Kidney (tissue), 14 donors: Measurements from ENCODE around the gene SF3A2. TPM values are rescaled to one million over a fixed set of nuclear protein-coding genes. Genes with fewer than 3 reads are reported as not detected.
A peak's percentile ranks its signal among the peaks of the same experiment; 100 is the strongest.

Experiments
- DNase-seq, 5 donors: peaks; one replicate each; pipeline ENCODE4 v3.0.0-alpha.2; 2013 to 2020
- FAIRE-seq: peaks from 2 replicates; lab custom pipeline; 2012; peaks lifted over from hg19 to GRCh38; lab: Jason Lieb, UNC
- H3K27ac ChIP-seq, 2 donors: one replicate each; pipeline ENCODE4 v1.7.0; 2013; ENCODE audit warnings: low read depth in 2 of 2, low read length in 2 of 2, inconsistent platforms in 1 of 2
- H3K27me3 ChIP-seq: one replicate; pipeline ENCODE4 v1.7.1; 2013; ENCODE audit warnings: low read length, inconsistent platforms; ENCODE audit not compliant: control insufficient read depth, insufficient read depth
- H3K36me3 ChIP-seq, 3 donors: one replicate each; pipeline versions ENCODE4 v1.7.0 to v1.7.1; 2013; ENCODE audit warnings: low read length in 3 of 3, control low read depth in 1 of 3, inconsistent platforms in 1 of 3; ENCODE audit not compliant: insufficient read depth in 3 of 3, control insufficient read depth in 2 of 3
- H3K4me1 ChIP-seq, 3 donors: one replicate each; pipeline versions ENCODE4 v1.7.0 to v1.7.1; 2013; ENCODE audit warnings: low read length in 3 of 3, inconsistent platforms in 1 of 3, low read depth in 1 of 3; ENCODE audit not compliant: control insufficient read depth in 2 of 3, insufficient read depth in 2 of 3
- H3K4me3 ChIP-seq, 3 donors: one replicate each; pipeline versions ENCODE4 v1.7.0 to v1.8.1; 2013; ENCODE audit warnings: low read length in 3 of 3, control low read depth in 1 of 3, inconsistent platforms in 1 of 3
- H3K9ac ChIP-seq, 3 donors: one replicate each; pipeline versions ENCODE4 v1.7.0 to v1.7.1; 2013; ENCODE audit warnings: low read length in 3 of 3, control low read depth in 1 of 3, inconsistent platforms in 1 of 3
- H3K9me3 ChIP-seq, 3 donors: one replicate each; pipeline versions ENCODE4 v1.7.0 to v1.7.1; 2013; ENCODE audit warnings: low read length in 3 of 3, control low read depth in 1 of 3, inconsistent platforms in 1 of 3; ENCODE audit not compliant: control insufficient read depth in 2 of 3, insufficient read depth in 1 of 3
- intact Hi-C: fragments of 100-400 bp; cut with DNase I; formaldehyde crosslinking; loops from one replicate; pipeline ENCODE4 v1.11.1; 2022
- polyA plus RNA-seq: library from polyadenylated mRNA; stranded (reverse); fragments of 350-450 nt; fragmentation: Illumina TruSeq; extraction: RNeasy Lipid Tissue Mini Kit (QIAGEN cat#74804); gene quantifications from one replicate; pipeline ENCODE4 v1.2.3, GENCODE V29; 2014; ENCODE audit warnings: low read depth, low replicate concordance; ENCODE audit not compliant: insufficient read depth
- total RNA-seq: library from RNA; stranded (reverse); fragmentation: NEBNext Ultra II Directional; extraction: Animal tissue kit (Norgen Biotek cat#: 25700); gene quantifications from one replicate; pipeline ENCODE4 v1.2.1, GENCODE V29; 2021
- TF ChIP-seq, protein P1 (sequence below): IDR thresholded peaks from 3 replicates; pipeline ENCODE4 v1.5.1; 2012; ENCODE audit warnings: mild to moderate bottlenecking, moderate library complexity, borderline replicate concordance; ENCODE audit not compliant: insufficient read depth; ENCODE audit errors: extremely low read depth
- donor health status: control.
- donor health status: control.
- donor health status: control.
- donor health status: control.
- donor health status: control.
- donor health status: DM: yes; HTN: yes; CAD: no.
- donor health status: Normal renal cell carcinoma (clear cell type).

Gene SF3A2
- total and polyA plus RNA-seq, 2 donors from 2014 or later = 25.7 to 64.1 TPM

DNA sequence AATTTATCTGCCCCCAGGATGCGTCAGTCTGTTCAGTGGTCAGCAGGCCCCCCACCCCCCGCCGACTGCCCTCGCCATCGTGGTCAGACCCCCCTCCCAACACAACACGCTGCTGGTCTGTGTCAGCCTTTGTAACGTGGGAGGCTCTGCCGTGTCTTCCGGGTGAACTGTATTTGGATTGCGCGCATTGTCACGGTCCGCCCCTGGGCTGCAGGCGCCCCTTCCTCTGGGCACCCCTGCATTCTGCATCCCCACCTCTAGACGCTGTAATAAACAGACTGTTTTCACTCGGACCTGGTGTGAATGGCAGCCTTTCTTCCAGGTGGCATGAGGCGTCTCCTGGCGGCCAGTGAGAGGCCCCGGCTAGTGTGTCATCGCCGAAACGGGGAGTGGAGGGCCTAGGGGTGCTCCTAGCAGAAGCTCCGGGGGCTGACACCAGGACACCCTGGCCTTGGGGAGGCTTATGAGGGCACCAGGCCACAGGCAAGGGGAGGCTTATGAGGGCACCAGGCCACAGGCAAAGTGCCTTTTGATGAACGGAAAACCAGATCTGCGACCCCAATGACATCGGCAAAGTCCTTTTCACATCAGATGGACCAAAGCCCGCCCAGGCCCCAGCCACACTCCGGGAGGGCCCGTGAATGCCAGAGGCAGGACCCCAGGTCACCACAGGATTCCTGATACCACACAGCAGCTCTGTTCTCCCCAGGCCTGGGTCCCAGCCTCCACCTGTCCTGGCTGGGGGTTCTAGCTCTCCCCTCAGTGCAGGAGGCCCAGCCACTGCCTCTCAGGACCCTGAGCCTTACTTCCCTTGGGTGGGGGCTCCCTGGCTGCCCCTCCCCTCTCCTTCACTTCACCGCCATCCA lies 4.1 kb upstream of the SF3A2 start:
- intact Hi-C loops = no loop called here
- TF ChIP-seq, protein P1, sequence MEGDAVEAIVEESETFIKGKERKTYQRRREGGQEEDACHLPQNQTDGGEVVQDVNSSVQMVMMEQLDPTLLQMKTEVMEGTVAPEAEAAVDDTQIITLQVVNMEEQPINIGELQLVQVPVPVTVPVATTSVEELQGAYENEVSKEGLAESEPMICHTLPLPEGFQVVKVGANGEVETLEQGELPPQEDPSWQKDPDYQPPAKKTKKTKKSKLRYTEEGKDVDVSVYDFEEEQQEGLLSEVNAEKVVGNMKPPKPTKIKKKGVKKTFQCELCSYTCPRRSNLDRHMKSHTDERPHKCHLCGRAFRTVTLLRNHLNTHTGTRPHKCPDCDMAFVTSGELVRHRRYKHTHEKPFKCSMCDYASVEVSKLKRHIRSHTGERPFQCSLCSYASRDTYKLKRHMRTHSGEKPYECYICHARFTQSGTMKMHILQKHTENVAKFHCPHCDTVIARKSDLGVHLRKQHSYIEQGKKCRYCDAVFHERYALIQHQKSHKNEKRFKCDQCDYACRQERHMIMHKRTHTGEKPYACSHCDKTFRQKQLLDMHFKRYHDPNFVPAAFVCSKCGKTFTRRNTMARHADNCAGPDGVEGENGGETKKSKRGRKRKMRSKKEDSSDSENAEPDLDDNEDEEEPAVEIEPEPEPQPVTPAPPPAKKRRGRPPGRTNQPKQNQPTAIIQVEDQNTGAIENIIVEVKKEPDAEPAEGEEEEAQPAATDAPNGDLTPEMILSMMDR = no peak
- no peaks in the 10 kb centered on the region for H3K9me3 ChIP-seq
- peaks cover 0 to 27% (median under 1%) of the 10 kb centered on the region in 3 donors for H3K4me1 ChIP-seq
- no peak overlapping the region for H3K9ac ChIP-seq
- no peak for FAIRE-seq
- peaks cover 0 to 5% (median 3%) of the 10 kb centered on the region in 3 donors for H3K36me3 ChIP-seq
- H3K27me3 ChIP-seq = no peaks in the 10 kb centered on the region
- no peak for DNase-seq
- H3K27ac ChIP-seq = no peak overlapping the region
- H3K4me3 ChIP-seq = no peak overlapping the region

DNA sequence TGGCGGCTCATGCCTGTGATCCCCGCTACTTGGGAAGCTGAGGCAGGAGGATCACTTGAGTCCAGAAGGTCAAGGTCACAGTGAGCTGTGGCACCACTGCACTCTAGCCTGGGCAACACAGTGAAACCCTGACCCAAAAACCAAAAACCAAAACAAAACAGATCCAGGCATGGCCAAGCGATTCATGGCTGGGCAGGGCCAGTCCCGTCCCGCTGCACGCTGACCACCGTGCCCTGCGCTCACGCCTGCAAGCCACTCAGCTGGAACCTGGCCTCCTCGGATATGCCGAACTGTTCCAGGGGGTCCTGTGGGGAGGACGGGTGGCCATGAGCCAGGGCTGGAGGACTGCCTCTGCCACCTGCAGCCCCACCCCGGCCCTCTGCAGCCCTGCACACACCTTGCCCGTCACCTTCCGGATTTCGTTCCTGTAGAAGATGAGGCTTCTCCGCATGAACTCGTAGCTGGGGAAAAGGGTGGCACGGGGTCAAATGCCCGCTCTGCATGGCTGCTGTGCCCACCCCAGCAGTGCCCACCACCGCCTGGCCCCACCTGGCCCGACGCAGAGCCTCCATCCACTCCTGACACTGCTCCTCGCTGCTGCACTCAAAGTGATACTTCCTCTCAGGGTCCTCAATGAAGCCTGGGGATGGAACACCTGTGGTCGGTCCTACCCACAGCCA lies 2.9 kb upstream of the SF3A2 start:
- H3K27ac ChIP-seq = no peak overlapping the region
- peaks cover 2 to 33% (median 3%) of the 10 kb centered on the region in 3 donors for H3K4me1 ChIP-seq
- intact Hi-C loops = no loop called here
- H3K27me3 ChIP-seq = no peaks in the 10 kb centered on the region
- H3K36me3 ChIP-seq = peaks cover 0 to 5% (median 3%) of the 10 kb centered on the region in 3 donors
- no peak overlapping the region for H3K4me3 ChIP-seq
- no peak for DNase-seq
- TF ChIP-seq, protein P1 = no peak
- H3K9me3 ChIP-seq = no peaks in the 10 kb centered on the region
- no peak for FAIRE-seq
- peak overlapping the region in 1 of 3 donors; percentile 34 for H3K9ac ChIP-seq

GRCh38 chr19:2234996-2235380 lies 1.6 kb upstream of the SF3A2 start:
- TF ChIP-seq, protein P1 = no peak
- H3K9ac ChIP-seq = peak overlapping the region in 2 of 3 donors; percentile 52 to 66
- peak overlapping the region; percentile 100 for H3K27ac ChIP-seq
- H3K27me3 ChIP-seq = no peaks in the 10 kb centered on the region
- FAIRE-seq = no peak
- intact Hi-C loops = no loop called here
- peak overlapping the region; percentile 40 to 79 (median 46) for H3K4me3 ChIP-seq
- H3K9me3 ChIP-seq = no peaks in the 10 kb centered on the region
- peaks cover 0 to 3% (median 0%) of the 10 kb centered on the region in 3 donors for H3K36me3 ChIP-seq
- no peak for DNase-seq
- peaks cover 2 to 30% (median 12%) of the 10 kb centered on the region in 3 donors for H3K4me1 ChIP-seq
